ENCODE measurements around the gene PRKCE.

The PRKCE gene

DNA sequence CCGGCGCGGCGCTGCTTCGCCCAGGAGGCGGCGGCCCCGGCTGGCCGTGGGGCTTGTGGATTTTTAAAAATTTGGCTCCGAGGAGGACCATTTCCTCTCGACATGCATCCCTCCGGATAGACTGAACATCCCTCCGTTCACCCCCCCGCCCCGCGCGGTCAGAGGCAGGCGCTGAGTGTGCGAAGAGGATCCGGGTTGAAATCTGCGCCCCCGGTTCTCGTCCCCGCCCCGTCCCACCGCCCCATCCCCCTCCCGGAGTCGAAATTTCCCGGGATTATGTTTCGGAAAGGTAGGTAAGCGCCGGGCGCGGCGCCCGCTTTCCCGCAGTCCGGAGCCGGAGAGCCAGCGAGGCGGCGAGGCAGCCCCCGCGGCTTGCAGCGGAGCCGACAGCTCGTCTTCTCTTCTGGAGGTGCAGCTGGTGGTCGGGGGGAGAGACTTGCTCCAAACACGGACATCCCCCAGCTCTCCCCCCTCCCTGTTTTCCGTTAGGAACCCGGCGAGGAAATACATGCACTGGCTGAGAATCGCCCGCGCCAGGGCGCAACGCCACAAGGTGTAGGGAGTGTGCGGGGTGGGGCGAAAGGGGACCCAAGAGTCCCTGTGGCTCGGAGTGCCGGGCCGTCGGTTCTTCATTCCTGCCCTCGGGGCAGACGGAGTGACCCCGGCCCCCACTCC is at the start of gene PRKCE:
TSS of gene PRKCE (plus strand) at position 261 of the 675 bp plus-strand sequence.
- no peak for DNase-seq (ENCODE audit: extremely low read depth, low read depth)

DNA sequence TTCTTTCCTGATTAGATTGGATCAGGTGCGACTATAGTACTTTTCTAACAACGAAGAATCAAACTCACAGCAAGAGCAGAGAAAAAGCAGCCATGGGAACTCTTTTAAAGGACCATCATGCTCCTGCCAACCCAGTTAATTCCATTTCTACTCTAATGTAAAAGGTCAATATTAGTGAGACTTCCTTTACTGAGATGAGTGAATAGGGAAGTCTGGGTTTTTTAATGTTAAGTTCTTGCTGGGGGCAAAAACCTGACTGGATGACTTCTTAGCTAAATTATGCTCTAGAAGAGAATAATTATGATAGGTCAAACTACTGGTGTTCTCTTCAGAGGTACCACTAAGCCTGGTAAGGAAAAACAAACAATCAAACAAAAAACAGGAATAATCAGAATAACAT is 48.9 kb upstream of the PRKCE start:
- TF ChIP-seq, protein P1, sequence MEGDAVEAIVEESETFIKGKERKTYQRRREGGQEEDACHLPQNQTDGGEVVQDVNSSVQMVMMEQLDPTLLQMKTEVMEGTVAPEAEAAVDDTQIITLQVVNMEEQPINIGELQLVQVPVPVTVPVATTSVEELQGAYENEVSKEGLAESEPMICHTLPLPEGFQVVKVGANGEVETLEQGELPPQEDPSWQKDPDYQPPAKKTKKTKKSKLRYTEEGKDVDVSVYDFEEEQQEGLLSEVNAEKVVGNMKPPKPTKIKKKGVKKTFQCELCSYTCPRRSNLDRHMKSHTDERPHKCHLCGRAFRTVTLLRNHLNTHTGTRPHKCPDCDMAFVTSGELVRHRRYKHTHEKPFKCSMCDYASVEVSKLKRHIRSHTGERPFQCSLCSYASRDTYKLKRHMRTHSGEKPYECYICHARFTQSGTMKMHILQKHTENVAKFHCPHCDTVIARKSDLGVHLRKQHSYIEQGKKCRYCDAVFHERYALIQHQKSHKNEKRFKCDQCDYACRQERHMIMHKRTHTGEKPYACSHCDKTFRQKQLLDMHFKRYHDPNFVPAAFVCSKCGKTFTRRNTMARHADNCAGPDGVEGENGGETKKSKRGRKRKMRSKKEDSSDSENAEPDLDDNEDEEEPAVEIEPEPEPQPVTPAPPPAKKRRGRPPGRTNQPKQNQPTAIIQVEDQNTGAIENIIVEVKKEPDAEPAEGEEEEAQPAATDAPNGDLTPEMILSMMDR (IDR thresholded peaks at IDR 0.05; ENCODE audit: low read depth, low read length) = no peak
- no peak for DNase-seq (ENCODE audit: extremely low read depth, low read depth)

More for the DNA sequence above, at the start of gene PRKCE:
- TF ChIP-seq, protein P1 (IDR thresholded peaks at IDR 0.05; ENCODE audit: low read depth, low read length) = no peak

DNA sequence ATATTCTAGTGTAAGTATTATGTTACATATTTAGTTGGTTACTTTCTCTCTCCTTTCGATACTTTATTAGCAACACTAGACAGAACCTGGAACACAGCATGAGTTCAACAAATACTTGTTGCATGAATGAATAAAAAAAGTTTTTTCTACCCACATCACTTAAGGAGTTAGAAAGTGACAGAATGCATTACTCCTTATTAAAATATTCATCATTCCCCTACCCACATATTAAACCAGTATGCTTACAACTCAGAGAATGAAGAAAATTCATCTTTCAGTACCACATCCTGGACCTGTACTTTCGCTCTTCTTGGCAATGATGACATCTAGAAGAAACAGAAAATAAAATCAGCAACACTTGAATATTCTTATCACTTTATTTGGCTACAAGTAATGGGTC is 46.4 kb upstream of the PRKCE start:
- TF ChIP-seq, protein P1 (IDR thresholded peaks at IDR 0.05; ENCODE audit: low read depth, low read length) = no peak

DNA sequence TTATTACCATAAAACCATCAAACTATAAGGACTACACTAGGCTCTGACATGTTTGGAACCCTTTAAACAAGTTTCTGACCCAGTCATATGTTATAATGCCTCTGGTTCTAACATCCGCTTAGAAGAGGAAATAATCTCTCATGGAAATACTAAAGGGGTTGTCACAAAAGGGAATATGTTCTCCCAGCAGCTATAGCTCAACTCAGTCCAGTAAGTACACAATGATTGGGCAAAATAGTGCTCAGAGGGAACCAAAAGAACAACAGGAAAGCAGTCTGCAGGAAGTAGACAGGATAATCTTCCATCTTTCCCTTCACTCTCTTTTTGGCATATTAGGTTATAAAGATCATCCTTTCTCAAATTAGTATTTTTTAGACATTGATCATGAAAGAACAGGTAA is 44.7 kb upstream of the PRKCE start:
- TF ChIP-seq, protein P1 (IDR thresholded peaks at IDR 0.05; ENCODE audit: low read depth, low read length) = no peak
- no peak for DNase-seq (ENCODE audit: extremely low read depth, low read depth)

More for the DNA sequence above, 46.4 kb upstream of the PRKCE start:
- no peak for DNase-seq (ENCODE audit: extremely low read depth, low read depth)

DNA sequence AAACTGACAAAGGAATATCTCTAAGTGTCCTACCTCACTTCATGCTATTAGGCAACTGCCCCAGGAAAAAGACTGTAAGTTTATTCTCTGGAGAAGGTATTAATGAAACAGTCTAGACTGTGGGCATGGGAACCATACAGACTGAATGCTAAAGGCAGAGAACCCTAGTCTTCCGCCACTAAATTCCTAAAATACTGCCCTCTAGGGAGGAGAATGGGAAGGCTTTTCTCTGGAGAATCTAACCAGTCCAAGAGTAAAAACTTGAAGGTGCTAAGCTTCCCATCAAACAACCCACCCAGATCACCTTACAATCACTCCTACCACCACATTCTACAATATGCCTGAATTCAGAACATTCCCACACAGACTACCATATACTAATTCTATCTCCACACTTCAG is 43.8 kb upstream of the PRKCE start:
- TF ChIP-seq, protein P1 (IDR thresholded peaks at IDR 0.05; ENCODE audit: low read depth, low read length) = peak; percentile 24
- no peak for DNase-seq (ENCODE audit: extremely low read depth, low read depth)

DNA sequence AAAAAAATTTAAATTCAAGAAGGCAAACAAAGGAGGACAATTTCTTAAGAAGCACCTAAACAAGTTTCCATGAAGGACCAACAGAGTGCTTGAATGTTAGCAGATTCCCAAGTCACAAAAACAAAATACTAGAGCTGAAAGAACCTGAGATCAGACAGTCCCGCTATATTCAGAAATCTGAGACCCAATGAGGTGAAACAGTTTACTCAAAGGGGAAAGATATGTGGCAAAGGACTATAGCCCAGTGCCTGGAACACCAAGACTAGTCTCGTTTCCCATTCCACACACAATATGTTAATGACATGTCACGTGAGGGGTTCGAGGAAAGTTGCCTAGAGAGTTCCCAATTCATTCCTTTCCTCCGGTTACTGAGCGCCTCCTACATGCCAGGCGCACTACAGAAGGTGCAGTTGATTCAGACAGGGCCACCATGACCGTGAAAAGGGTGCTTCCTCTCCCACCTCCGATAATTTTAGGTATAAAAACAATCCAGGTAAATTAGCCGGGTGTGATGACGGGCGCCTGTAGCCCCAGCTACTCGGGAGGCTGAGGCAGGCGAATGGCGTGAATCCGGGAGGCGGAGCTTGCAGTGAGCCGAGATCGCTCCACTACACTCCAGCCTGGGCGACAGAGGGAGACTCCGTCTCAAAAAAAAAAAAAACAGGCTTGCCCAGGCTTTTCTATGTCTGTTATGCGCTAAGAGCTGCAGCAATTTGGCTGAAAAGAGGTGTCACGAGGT is 41.0 kb upstream of the PRKCE start:
- TF ChIP-seq, protein P1 (IDR thresholded peaks at IDR 0.05; ENCODE audit: low read depth, low read length) = peak; percentile 57
- peak; percentile 22 for DNase-seq (ENCODE audit: extremely low read depth, low read depth)

Data from AG09319 (cell line).